SU-DHL-6 (cell line): ENCODE results near the gene GLIPR2.

Experiments used
- H2AFZ ChIP-seq: fragments of 200-600 bp; sonication (generic); 2 replicates; pipeline ENCODE4 v1.6.1; 2014; ENCODE audit warnings: low read depth, mild to moderate bottlenecking, moderate library complexity, mixed read lengths, antibody characterized with exemption, low read length; ENCODE audit not compliant: severe bottlenecking
- H3F3A ChIP-seq: fragments of 200-600 bp; shearing (Covaris generic); 2 replicates; pipeline ENCODE4 v1.6.0; 2016; ENCODE audit warnings: antibody characterized with exemption, mild to moderate bottlenecking; ENCODE audit not compliant: insufficient read depth
- H3K27ac ChIP-seq: fragments of 200-600 bp; sonication (generic); 2 replicates; pipeline ENCODE4 v1.5.1; 2016; ENCODE audit warnings: low read depth, mild to moderate bottlenecking, low read length, moderate library complexity, mixed read lengths
- H3K27me3 ChIP-seq: fragments of 200-600 bp; sonication (generic), shearing (Covaris generic); 2 replicates; pipeline ENCODE4 v1.6.0; 2014; ENCODE audit warnings: mild to moderate bottlenecking, low read length
- H3K36me3 ChIP-seq: fragments of 200-600 bp; sonication (generic); 2 replicates; pipeline ENCODE4 v1.6.1; 2014; ENCODE audit warnings: mild to moderate bottlenecking, low read length, mixed read lengths
- H3K4me2 ChIP-seq: fragments of 300-600, 200-600 bp; shearing (Covaris generic), sonication (generic); 2 replicates; pipeline ENCODE4 v1.6.0; 2014; ENCODE audit warnings: low read length, low read depth, mild to moderate bottlenecking; ENCODE audit not compliant: poor library complexity, severe bottlenecking
- H3K4me3 ChIP-seq: fragments of 200-600 bp; sonication (generic); 2 replicates; pipeline ENCODE4 v1.5.1; 2014; ENCODE audit warnings: antibody characterized with exemption, low read length, mild to moderate bottlenecking, mixed read lengths; ENCODE audit not compliant: insufficient read depth, poor library complexity, severe bottlenecking
- H3K79me2 ChIP-seq: fragments of 200-600 bp; sonication (generic); 2 replicates; pipeline ENCODE4 v1.6.1; 2014; ENCODE audit warnings: mild to moderate bottlenecking, low read length, moderate library complexity; ENCODE audit not compliant: insufficient read depth
- H3K9ac ChIP-seq: fragments of 200-600 bp; sonication (generic); 2 replicates; pipeline ENCODE4 v1.7.0; 2014; ENCODE audit warnings: mild to moderate bottlenecking, low read length
- H3K9me2 ChIP-seq: fragments of 200-600 bp; sonication (generic); replicated peaks from 2 replicates; pipeline ENCODE4 v1.6.1; 2014; ENCODE audit warnings: low read length; ENCODE audit not compliant: insufficient read depth
- H3K9me3 ChIP-seq: fragments of 200-600 bp; sonication (generic); 2 replicates; pipeline ENCODE4 v1.6.1; 2014; ENCODE audit warnings: low read length, mixed read lengths; ENCODE audit not compliant: insufficient read depth
- H4K20me1 ChIP-seq: fragments of 200-600 bp; sonication (generic); 2 replicates; pipeline ENCODE4 v1.6.1; 2014; ENCODE audit warnings: low read depth, mild to moderate bottlenecking, antibody characterized with exemption, low read length, moderate library complexity, mixed read lengths
- EZH2phosphoT487 ChIP-seq: fragments of 200-600 bp; sonication (generic), shearing (Covaris generic); conservative IDR thresholded peaks from 2 replicates; pipeline ENCODE4 v1.6.1; 2018; ENCODE audit warnings: mild to moderate bottlenecking, antibody characterized with exemption, low read length, moderate library complexity, mixed read lengths
- TF ChIP-seq, protein P1 (sequence below): fragments of 200-600 bp; sonication (generic); IDR thresholded peaks from one replicate; pipeline ENCODE4 v1.5.1; 2017; ENCODE audit warnings: antibody characterized with exemption, mild to moderate bottlenecking, low read length, moderate library complexity; ENCODE audit not compliant: insufficient read depth, poor library complexity, severe bottlenecking

Gene GLIPR2

GRCh38 chr9:36144309-36145232, 8.0 kb downstream of the GLIPR2 start:
- no peak overlapping the region for H2AFZ ChIP-seq
- no peak overlapping the region for H3K27ac ChIP-seq
- no peak overlapping the region for H3K4me3 ChIP-seq
- no peaks in the 10 kb centered on the region for H3F3A ChIP-seq
- no peaks in the 10 kb centered on the region for H4K20me1 ChIP-seq
- no peaks in the 10 kb centered on the region for H3K27me3 ChIP-seq
- no peaks in the 10 kb centered on the region for H3K9me2 ChIP-seq
- no peak overlapping the region for H3K9ac ChIP-seq
- no peaks in the 10 kb centered on the region for H3K9me3 ChIP-seq
- TF ChIP-seq, protein P1, sequence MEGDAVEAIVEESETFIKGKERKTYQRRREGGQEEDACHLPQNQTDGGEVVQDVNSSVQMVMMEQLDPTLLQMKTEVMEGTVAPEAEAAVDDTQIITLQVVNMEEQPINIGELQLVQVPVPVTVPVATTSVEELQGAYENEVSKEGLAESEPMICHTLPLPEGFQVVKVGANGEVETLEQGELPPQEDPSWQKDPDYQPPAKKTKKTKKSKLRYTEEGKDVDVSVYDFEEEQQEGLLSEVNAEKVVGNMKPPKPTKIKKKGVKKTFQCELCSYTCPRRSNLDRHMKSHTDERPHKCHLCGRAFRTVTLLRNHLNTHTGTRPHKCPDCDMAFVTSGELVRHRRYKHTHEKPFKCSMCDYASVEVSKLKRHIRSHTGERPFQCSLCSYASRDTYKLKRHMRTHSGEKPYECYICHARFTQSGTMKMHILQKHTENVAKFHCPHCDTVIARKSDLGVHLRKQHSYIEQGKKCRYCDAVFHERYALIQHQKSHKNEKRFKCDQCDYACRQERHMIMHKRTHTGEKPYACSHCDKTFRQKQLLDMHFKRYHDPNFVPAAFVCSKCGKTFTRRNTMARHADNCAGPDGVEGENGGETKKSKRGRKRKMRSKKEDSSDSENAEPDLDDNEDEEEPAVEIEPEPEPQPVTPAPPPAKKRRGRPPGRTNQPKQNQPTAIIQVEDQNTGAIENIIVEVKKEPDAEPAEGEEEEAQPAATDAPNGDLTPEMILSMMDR = no peak
- TF ChIP-seq EZH2phosphoT487 = no peak
- no peaks in the 10 kb centered on the region for H3K36me3 ChIP-seq
- no peaks in the 10 kb centered on the region for H3K79me2 ChIP-seq
- H3K4me2 ChIP-seq = no peak overlapping the region

GRCh38 chr9:36145970-36146369, 9.4 kb downstream of the GLIPR2 start:
- H4K20me1 ChIP-seq = no peaks in the 10 kb centered on the region
- no peaks in the 10 kb centered on the region for H3K79me2 ChIP-seq
- no peaks in the 10 kb centered on the region for H3K27me3 ChIP-seq

DNA sequence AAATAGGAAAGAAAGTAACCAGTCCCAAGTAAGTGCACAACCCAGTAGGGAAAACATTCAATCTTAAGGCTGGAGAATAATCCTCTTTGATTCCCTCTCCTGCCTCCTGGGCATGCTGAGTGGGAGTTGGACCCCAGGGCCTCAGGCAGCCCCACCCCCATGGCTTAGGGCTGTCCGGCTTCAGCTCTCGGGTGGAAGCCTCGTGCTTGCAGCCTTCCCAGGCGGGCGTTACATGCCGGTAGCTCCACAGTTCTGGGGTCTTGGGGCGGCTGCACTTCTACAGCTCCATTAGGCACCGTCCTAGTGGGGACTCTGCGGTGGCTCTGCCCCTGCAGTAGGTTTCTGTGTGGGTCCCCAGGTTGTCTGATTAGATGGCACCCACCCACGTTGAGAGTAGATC, 10.1 kb downstream of the GLIPR2 start:
- Histone ChIP-seq H4K20me1 (no peaks in the 10 kb centered on the region), H3K9me3 (no peaks in the 10 kb centered on the region), H3K4me2 (no peak overlapping the region), H2AFZ (no peak overlapping the region), H3K9ac (no peak overlapping the region), H3K4me3 (no peak overlapping the region), H3K36me3 (no peaks in the 10 kb centered on the region), H3F3A (no peaks in the 10 kb centered on the region), H3K9me2 (no peaks in the 10 kb centered on the region), H3K79me2 (no peaks in the 10 kb centered on the region), H3K27me3 (no peaks in the 10 kb centered on the region), H3K27ac (no peak overlapping the region)
- TF ChIP-seq, protein P1 = no peak
- no peak for TF ChIP-seq EZH2phosphoT487

More at GRCh38 chr9:36145970-36146369, 9.4 kb downstream of the GLIPR2 start:
- TF ChIP-seq, protein P1 = no peak
- TF ChIP-seq EZH2phosphoT487 = no peak
- no peak overlapping the region for H2AFZ ChIP-seq
- no peaks in the 10 kb centered on the region for H3K9me2 ChIP-seq
- no peak overlapping the region for H3K9ac ChIP-seq
- no peak overlapping the region for H3K4me2 ChIP-seq
- no peak overlapping the region for H3K4me3 ChIP-seq
- no peak overlapping the region for H3K27ac ChIP-seq
- no peaks in the 10 kb centered on the region for H3F3A ChIP-seq
- H3K9me3 ChIP-seq = no peaks in the 10 kb centered on the region
- H3K36me3 ChIP-seq = no peaks in the 10 kb centered on the region
